HepG2 (cell line): Measurements from ENCODE around the gene TRPV4. TPM values are rescaled to one million over a fixed set of nuclear protein-coding genes. Genes with fewer than 3 reads are reported as not detected.

Experiments
- FUBP1 ChIP-seq: sonication (generic); formaldehyde crosslinking; IDR thresholded peaks from 2 replicates; pipeline ENCODE4 v1.5.1; 2020; ENCODE audit warnings: missing genetic modification reagents, mild to moderate bottlenecking, borderline replicate concordance
- HDAC1 ChIP-seq: sonication (generic); formaldehyde crosslinking; IDR thresholded peaks from 2 replicates; pipeline ENCODE4 v1.5.1; 2020; ENCODE audit warnings: mild to moderate bottlenecking, missing genetic modification reagents
- HOXA3 ChIP-seq: sonication (generic); formaldehyde crosslinking; IDR thresholded peaks from 2 replicates; pipeline ENCODE4 v1.5.0; 2020; ENCODE audit warnings: missing genetic modification reagents
- MED1 ChIP-seq: sonication (generic); formaldehyde crosslinking; IDR thresholded peaks from 2 replicates; pipeline ENCODE4 v1.4.0; 2020; ENCODE audit warnings: missing genetic modification reagents
- MIER2 ChIP-seq: IDR thresholded peaks from 2 replicates; pipeline ENCODE4 v1.6.1; 2016; ENCODE audit warnings: missing biosample characterization, missing genetic modification reagents
- NR3C1 ChIP-seq: sonication (generic); formaldehyde crosslinking; IDR thresholded peaks from 2 replicates; pipeline ENCODE4 v1.4.0; 2020; ENCODE audit warnings: missing genetic modification reagents
- REST ChIP-seq, 2 experiments: IDR thresholded peaks; 2 replicates each; pipeline ENCODE4 v1.6.1; 2011 to 2012; ENCODE audit warnings: low read length in 2 of 2, borderline replicate concordance in 1 of 2, low read depth in 1 of 2, mild to moderate bottlenecking in 1 of 2, moderate library complexity in 1 of 2
- RXRA ChIP-seq: sonication (generic); formaldehyde crosslinking; IDR thresholded peaks from 2 replicates; pipeline ENCODE4 v1.5.1; 2020; ENCODE audit warnings: missing genetic modification reagents
- SIX4 ChIP-seq: sonication (generic); formaldehyde crosslinking; IDR thresholded peaks from 2 replicates; pipeline ENCODE4 v1.4.0; 2020; ENCODE audit warnings: missing genetic modification reagents
- SNAPC2 ChIP-seq: sonication (generic); formaldehyde crosslinking; IDR thresholded peaks from 2 replicates; pipeline ENCODE4 v1.8.1; 2022; ENCODE audit warnings: mild to moderate bottlenecking, missing genetic modification reagents
- THRA ChIP-seq: sonication (generic); formaldehyde crosslinking; IDR thresholded peaks from 2 replicates; pipeline ENCODE4 v1.4.0; 2020; ENCODE audit warnings: missing genetic modification reagents, borderline replicate concordance
- ZNF280B ChIP-seq: sonication (generic); formaldehyde crosslinking; IDR thresholded peaks from 2 replicates; pipeline ENCODE4 v1.5.0; 2020; ENCODE audit warnings: missing genetic modification reagents, mild to moderate bottlenecking, borderline replicate concordance
- ZNF501 ChIP-seq: sonication (generic); formaldehyde crosslinking; IDR thresholded peaks from 2 replicates; pipeline ENCODE4 v1.5.1; 2020; ENCODE audit warnings: mild to moderate bottlenecking, moderate library complexity, missing genetic modification reagents
- ZNF562 ChIP-seq: sonication (generic); formaldehyde crosslinking; IDR thresholded peaks from 2 replicates; pipeline ENCODE4 v1.8.0; 2022; ENCODE audit warnings: missing genetic modification reagents, borderline replicate concordance
- ZNF567 ChIP-seq: sonication (generic); formaldehyde crosslinking; IDR thresholded peaks from 2 replicates; pipeline ENCODE4 v1.8.1; 2023; ENCODE audit warnings: mild to moderate bottlenecking, missing genetic modification reagents, borderline replicate concordance
- ZNF691 ChIP-seq: sonication (generic); formaldehyde crosslinking; IDR thresholded peaks from 2 replicates; pipeline ENCODE4 v1.4.0; 2020; ENCODE audit warnings: missing genetic modification reagents, low read depth, mild to moderate bottlenecking, borderline replicate concordance
- polyA plus RNA-seq, 8 experiments: library from polyadenylated mRNA; depleted of rRNA in 3 of 8; stranded (reverse) in 7 of 8; unstranded in 1 of 8; fragments of >200 nt; fragmentation: Illumina TruSeq in 4 of 8; extraction: Trizol in 4 of 8; gene quantifications; 2 replicates each; pipeline versions ENCODE4 v1.2.1 to v1.2.3, GENCODE V29; 2011 to 2016; ENCODE audit warnings: low read depth in 4 of 8, missing spikeins in 1 of 8, mixed read lengths in 1 of 8; ENCODE audit not compliant: insufficient read depth in 1 of 8
- total RNA-seq, 5 experiments: library from RNA; depleted of rRNA; stranded (reverse); fragments of >200 nt; fragmentation: Illumina TruSeq; extraction: Trizol; gene quantifications; 2 replicates each; pipeline ENCODE4 v1.2.3, GENCODE V29; 2016; ENCODE audit warnings: low read depth in 1 of 5

Gene TRPV4
- total and polyA plus RNA-seq, 2 of the 13 experiments (the other 11 are each of a cell fraction or from before 2014, with no cell fraction given), result 0.66 to 4.7 TPM

GRCh38 chr12:109760031-109760929, 72.9 kb downstream of the TRPV4 start (continued):
- peak; percentile 47; the same call in 1 of the 2 replicates for TF ChIP-seq THRA (CRISPR knock-in tag)
- TF ChIP-seq SNAPC2 (CRISPR knock-in tag), result no peak
- TF ChIP-seq MIER2 (CRISPR knock-in tag), result no peak
- no peak for TF ChIP-seq HDAC1 (CRISPR knock-in tag)
- TF ChIP-seq ZNF501 (CRISPR knock-in tag), result peak; percentile 33; the same call in 1 of the 2 replicates
- TF ChIP-seq MED1 (CRISPR knock-in tag), result 0 out of 2 replicates have a peak, but pooled peaks have one; percentile 22
- peak; percentile 44; the same call in 1 of the 2 replicates for TF ChIP-seq HOXA3
- no peak for TF ChIP-seq NR3C1
- TF ChIP-seq ZNF562, result no peak
- no peak for TF ChIP-seq REST (IDR thresholded peaks at IDR 0.05; ENCODE audit: borderline replicate concordance in 1 of 2, low read depth in 1 of 2, low read length in 2 of 2)
- no peak for TF ChIP-seq SIX4 (CRISPR knock-in tag)
- peak; percentile 93 for TF ChIP-seq RXRA (CRISPR knock-in tag)
- TF ChIP-seq ZNF567, result no peak
- TF ChIP-seq ZNF280B (CRISPR knock-in tag), result no peak
- no peak for TF ChIP-seq FUBP1
- 0 out of 2 replicates have a peak, but pooled peaks have one; percentile 30 for TF ChIP-seq ZNF691 (CRISPR knock-in tag)
